ENCODE measurements around the gene DOCK3.
A peak's percentile ranks its signal among the peaks of the same experiment; 100 is the strongest.
"Not testable (repeated sequence)": the region's sequence is repeated elsewhere in the genome, so short reads cannot be mapped to it uniquely, and the experiment has no call there.

The DOCK3 gene

DNA sequence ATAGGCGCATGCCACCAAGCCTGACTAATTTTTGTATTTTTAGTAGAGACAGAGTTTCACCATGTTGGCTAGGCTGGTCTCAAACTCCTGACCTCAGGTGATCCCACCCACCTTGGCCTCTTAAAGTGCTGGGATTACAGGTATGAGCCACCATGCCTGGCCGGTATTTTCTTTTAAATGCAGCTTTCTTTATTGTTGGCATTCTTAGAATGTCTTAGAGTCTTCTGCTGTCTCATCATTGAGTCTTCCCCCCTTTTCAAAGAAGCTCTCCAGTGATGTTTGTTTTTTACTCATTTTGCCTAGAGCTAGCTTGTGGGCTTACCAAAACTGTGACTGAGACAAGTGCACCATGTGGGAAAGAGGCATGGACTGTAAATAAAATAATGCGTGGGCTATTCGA, 13.9 kb downstream of the DOCK3 start:
- DNase-seq: not testable (repeated sequence)

- DNase-seq: no peak
These were observed 14.8 kb downstream of the DOCK3 start for GRCh38 chr3:50689558-50689957.

- no peak for DNase-seq
These were observed 20.3 kb downstream of the DOCK3 start for GRCh38 chr3:50695031-50695430.

GRCh38 chr3:50696276-50696675, 21.5 kb downstream of the DOCK3 start:
- DNase-seq: no peak

DNA sequence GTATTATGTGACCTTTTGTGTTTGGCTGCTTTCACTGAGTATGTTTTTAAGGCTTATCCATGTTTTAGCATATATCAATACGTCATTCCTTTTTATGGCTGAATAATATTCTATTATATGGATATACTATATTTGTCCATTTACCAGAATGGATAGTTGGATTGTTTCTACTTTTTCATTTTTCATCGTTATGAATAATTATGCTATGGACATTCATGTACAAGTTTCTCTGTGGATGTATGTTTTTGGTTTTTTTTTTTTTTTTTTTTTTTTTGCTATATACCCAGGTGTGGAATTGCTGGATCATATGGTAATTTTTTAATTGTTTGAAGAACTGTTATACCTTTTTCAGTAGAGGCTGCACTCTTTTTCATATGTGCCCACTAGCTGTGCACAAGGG, 23.5 kb downstream of the DOCK3 start:
- DNase-seq: no peak

- no peak for DNase-seq
These were observed 33.9 kb downstream of the DOCK3 start for GRCh38 chr3:50708620-50709019.

DNA sequence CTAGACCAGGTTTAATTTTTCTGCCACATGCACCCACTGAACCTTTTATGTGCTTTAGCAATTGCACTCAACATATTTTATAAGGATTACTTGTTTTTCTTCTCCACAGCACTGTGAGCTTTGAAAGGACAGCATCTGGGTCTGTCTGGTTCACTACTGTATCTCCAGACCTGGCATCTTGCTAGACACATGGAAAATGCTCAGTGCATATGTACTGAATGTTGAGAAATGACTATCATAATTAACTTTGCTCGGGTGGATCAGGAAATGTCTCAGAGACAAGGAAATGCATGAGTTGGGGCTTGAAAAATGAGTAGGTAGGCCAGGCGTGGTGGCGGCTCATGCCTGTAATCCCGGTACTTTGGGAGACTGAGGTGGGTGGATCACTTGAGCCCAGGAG, 40.2 kb downstream of the DOCK3 start:
- DNase-seq: no peak

- DNase-seq: no peak
These were observed 50.1 kb downstream of the DOCK3 start for GRCh38 chr3:50724831-50725230.

- no peak for DNase-seq
These were observed 60.3 kb downstream of the DOCK3 start for GRCh38 chr3:50734985-50735384.

DNA sequence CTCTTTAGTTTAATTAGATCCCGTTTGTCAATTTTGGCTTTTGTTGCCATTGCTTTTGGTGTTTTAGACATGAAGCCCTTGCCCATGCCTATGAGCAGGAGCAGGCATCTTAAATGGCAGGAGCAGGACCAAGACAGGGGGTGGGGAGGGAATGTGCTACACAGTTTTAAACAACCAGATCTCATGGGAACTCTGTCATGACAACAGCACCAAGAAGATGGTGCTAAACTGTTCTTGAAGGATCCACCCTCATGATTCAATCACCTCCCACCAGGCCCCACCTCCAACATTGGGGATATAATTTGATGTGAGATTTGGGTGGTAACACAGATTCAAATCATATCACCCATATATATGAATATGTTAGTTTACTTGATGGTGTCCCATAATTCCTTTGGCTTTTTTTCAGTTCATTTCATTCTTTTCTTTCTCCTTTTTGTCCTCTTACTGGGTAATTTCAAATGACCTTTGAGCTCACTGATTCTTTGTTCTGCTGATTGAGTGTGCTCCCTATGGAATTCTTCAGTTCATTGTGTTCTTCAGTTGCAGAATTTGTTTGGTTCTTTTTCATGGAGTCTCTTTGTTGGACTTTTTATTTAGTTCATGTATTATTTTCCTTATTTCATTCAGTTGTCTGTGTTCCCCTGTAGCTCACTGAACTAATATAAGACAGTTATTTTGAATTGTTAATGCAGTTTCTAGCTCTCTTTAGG, 62.6 kb downstream of the DOCK3 start:
- DNase-seq: no peak

DNA sequence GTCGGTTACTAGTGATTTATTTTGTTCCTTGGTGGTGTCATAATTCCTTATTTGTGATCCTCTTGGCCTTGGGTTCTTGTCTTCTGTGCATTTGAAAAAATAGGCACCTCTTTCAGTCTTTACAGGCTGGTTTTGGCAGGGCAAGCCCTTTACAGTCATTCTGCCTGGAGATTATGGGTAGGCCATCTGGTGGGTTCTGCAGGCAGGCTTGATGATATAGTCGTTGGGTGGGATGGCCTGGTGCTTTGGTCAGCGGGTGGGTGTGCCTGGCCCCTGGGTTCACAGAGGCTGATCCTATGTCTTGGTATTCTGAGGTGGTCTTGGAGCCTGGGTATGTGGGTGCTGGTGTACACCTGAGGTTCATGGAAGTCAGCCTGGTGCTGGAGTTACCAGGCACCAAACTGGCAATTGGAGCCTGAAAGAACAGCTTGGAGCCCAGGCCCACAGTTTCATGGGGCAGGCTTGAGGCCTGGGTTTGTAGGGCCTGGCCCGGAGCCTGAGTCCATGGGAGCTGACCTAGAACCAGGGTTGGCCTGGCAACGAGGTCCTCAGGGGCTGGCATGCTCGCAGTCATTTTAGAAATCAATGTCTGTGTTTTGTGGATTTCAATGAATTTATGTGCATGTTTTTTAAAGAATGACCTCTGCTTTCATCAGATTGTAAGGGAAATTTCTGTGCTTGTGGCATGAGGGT, 63.3 kb downstream of the DOCK3 start:
- no peak for DNase-seq

DNA sequence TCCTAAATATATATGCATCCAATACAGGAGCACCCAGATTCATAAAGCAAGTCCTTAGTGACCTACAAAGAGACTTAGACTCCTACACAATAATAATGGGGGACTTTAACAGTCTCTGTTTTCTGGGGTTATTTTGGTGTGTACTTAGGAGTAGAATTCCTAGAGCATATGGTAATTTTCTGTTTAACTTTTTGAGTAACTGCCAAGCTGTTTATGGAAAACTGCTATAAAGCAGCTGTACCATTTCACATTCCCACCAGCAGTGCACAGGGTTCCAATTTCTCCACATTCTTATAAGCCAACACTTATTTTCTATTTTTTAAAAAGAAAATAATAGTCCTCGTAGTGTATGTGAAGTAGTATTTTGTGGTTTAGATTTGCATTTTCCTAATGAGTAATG, 68.9 kb downstream of the DOCK3 start:
- no peak for DNase-seq

GRCh38 chr3:50749822-50750221, 75.1 kb downstream of the DOCK3 start:
- DNase-seq: no peak

DNA sequence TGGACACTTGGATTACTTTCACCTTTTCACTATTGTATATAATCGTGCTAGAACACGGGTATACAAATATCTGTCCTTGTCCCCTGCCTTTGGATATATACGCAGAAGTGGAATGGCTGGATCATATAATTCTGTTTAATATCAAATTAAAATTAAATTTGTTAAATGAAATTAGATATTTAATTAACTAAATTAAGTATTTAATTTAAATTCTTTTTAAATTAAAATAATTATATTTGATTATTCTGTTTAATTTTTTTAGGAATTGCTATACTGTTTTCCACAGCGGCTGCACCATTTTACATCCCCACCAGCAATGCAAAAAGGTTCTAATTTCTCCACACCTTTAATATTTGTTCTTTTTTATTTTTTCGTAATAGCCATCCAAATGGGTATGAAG, 84.3 kb downstream of the DOCK3 start:
- no peak for DNase-seq

DNA sequence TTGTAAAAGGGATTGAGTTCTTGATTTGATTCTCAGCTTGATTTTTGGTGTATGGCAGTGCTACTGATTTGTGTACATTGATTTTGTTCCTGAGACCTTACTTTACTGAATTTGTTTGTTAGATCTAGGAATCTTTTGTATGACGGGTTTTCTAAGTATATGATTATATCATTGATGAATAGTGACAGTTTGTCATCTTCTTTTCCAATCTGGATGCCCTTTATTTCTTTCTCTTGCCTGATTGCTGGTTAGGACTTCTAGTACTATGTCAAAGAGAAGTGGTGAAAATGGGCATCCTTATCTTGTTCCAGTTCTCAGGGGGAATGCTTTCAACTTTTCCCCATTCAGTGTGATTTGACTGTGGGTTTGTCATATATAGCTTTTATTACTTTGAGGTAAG, 103.0 kb downstream of the DOCK3 start:
- DNase-seq: no peak

- not testable (repeated sequence) for DNase-seq
These were observed 107.0 kb downstream of the DOCK3 start for GRCh38 chr3:50781766-50782165.

DNA sequence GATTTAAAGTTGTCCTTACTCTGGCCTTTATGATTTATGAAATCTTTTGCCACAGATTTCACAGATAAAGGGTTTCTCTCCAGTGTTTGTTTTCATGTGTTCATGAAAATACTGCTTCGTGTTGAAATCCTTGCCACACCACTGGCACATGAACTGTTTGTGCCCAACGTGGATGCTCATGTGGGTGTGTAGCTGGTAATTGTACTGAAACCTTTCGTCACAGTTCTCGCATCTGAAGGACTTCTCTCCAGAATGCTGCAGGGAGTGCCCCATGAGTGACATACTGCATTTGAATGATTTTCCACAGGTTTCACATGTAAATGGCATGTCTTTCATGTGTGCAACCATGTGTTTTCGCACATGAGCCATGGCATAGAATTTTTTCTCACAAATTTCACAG, 111.9 kb downstream of the DOCK3 start:
- DNase-seq: no peak

- not testable (repeated sequence) for DNase-seq
These were observed 116.2 kb downstream of the DOCK3 start for GRCh38 chr3:50790894-50791293.

- no peak for DNase-seq
These were observed 117.8 kb downstream of the DOCK3 start for GRCh38 chr3:50792568-50792967.

DNA sequence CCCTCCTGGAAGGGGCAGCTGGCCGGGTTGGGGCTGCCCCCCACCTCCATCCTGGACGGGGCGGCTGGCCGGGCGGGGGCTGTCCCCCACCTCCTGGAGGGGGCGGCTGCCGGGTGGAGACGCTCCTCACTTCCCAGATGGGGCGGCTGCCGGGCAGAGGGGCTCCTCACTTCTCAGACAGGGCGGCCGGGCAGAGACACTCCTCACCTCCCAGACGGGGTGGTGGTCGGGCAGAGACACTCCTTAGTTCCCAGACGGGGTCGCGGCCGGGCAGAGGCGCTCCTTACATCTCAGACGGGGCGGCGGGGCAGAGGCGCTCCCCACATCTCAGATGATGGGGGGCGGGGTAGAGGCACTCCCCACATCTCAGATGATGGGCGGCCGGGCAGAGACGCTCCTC, 129.1 kb downstream of the DOCK3 start:
- DNase-seq: not testable (repeated sequence)

GRCh38 chr3:50804376-50804775, 129.6 kb downstream of the DOCK3 start:
- not testable (repeated sequence) for DNase-seq

DNA sequence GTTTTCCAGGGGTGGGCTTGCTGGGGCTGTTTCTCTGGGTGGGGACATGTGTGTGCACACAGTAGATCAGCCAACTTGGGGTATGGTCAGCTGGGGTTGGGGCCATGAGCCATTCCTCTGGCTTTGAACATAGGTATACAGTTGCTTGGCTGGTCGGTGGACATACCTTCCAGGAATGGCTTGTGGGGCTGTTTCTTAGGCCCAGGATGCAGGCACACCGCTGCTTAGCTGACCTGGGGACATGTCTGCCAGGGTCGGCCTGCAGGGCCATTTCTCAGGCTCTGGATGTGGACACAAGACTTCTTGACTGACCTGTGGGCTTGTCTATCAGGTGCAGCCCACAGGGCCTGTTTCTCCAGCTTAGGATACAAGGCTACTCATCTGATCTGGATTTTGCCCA, 130.6 kb downstream of the DOCK3 start:
- DNase-seq: no peak

GRCh38 chr3:50806031-50806430, 131.3 kb downstream of the DOCK3 start:
- no peak for DNase-seq

DNA sequence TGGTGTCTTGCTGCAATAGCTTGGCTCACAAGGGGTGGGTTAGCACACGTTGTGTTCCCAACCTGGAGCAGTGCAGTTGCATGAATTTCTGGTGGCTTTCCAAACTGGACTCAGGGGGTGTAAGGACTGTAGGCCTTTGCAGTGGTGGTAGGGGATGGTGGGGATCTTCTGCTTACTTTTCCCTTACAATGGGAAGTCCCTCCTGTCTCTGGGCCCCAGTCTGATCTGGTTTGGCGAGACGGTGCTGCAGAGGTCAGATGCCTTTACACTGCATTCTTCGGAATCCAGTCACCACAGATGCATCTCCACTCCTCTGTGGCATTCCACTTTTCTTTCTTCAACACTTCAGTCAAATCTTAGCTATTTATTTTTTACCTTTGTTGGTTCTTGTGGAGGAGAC, 132.1 kb downstream of the DOCK3 start:
- DNase-seq: peak; percentile 23

DNA sequence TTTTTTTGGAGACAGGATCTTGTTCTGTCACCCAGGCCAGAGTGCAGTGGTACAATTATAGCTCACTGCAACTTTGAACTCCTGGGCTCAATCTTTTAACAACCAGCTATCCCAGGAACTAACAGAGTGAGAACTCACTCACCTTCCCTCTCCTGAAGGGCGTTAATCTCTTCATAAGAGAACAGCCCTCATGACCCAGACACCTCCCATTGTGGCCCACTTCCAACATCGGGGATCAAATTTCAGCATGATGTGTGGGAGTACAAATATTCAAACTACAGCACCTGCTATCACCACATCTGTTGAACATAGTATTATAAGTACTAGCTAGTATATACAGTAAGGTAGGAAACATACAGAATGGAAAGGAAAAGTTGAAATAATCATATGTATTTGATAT, 132.5 kb downstream of the DOCK3 start:
- no peak for DNase-seq

Data from 8988T (cell line).